GM06990 (cell line): ENCODE measurements around the gene AK3.
"Not testable (repeated sequence)": the region's sequence is repeated elsewhere in the genome, so short reads cannot be mapped to it uniquely, and the experiment has no call there.

ENCODE experiments used
- DNase-seq: peaks from one replicate; pipeline ENCODE4 v3.0.0-alpha.2; 2011; ENCODE audit not compliant: insufficient read length; ENCODE audit errors: extremely low read depth
- H3K27me3 ChIP-seq: replicated peaks from 2 replicates; pipeline ENCODE4 v1.6.0; 2011; ENCODE audit warnings: low read length; ENCODE audit not compliant: control insufficient read depth, insufficient read depth
- H3K36me3 ChIP-seq: 2 replicates; pipeline ENCODE4 v1.5.1; 2011; ENCODE audit warnings: low read length; ENCODE audit not compliant: control insufficient read depth, insufficient read depth
- H3K4me3 ChIP-seq: replicated peaks from 2 replicates; pipeline ENCODE4 v1.5.1; 2011; ENCODE audit warnings: low read depth, mild to moderate bottlenecking, control low read depth, low read length
- CTCF ChIP-seq: IDR thresholded peaks from 2 replicates; pipeline ENCODE4 v1.5.1; 2011; ENCODE audit warnings: low read length, control low read depth, mild to moderate bottlenecking, inconsistent platforms; ENCODE audit not compliant: insufficient read depth, poor library complexity, severe bottlenecking

The AK3 gene

DNA sequence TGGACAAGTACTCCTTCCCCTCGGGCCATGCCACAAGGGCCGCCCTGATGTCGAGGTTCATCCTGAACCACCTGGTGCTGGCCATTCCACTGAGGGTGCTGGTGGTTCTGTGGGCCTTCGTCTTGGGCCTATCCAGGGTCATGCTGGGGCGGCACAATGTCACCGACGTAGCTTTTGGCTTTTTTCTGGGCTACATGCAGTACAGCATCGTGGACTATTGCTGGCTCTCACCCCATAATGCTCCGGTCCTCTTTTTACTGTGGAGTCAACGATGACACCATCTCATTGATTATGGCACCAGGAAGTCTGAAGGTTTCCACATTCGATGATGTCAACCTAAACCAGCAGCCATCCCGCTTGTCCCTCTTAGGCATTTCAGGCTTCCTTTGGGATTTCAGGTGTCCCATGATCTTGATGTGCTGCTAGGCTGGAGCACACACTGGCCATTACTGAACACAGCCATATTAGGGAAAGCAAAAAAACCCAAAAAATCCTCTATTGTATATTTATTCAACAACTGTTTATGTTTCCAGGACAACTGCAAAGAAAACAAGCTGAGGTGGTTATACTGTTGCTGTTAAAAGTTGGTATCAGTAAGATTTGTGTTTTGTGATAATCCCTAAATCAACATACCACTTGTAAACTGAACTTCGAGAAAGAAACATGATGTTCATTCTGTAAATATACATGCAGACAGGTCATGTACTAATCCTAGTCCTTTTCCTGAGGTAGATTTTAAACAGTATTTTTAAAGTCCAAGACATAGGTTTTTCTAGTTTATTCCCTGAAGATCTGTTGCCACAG, 77.8 kb downstream of the AK3 start:
- H3K4me3 ChIP-seq: peak overlapping the region; percentile 82
- H3K27me3 ChIP-seq: no peaks in the 10 kb centered on the region
- H3K36me3 ChIP-seq: no peaks in the 10 kb centered on the region
- DNase-seq: no peak
- no peak for TF ChIP-seq CTCF

GRCh38 chr9:4662108-4662988, 78.7 kb downstream of the AK3 start, which contains the start of gene PLPP6:
Gene PLPP6 (plus strand): TSS chr9:4662294. CDS start chr9:4662376, 82 bp downstream.
- DNase-seq: peak; percentile 81
- no peaks in the 10 kb centered on the region for H3K27me3 ChIP-seq
- TF ChIP-seq CTCF: peak; percentile 71
- peak within 1 kb of the TSS; percentile 82 for H3K4me3 ChIP-seq
- H3K36me3 ChIP-seq: no peaks in the 10 kb centered on the region

DNA sequence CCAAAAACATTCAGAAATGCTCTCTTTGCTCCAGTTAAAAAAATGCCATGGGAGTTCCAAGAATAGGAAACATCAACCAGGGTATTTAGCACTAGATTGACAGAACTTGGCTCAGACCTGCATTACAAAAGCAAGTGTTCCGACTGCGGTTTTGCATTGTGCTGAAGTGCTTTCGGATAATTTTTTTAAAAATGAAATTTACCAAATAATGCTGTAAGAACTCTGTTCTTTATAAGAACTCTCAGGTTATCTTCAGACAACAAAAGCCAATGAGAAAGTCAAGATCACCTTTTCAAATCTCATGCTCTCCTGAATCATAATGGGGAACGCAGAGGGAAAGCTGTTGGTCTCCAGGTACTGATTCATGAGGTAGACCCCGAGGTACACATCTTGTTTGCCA, 79.4 kb downstream of the AK3 start:
- Histone ChIP-seq H3K27me3 (no peaks in the 10 kb centered on the region), H3K36me3 (no peaks in the 10 kb centered on the region), H3K4me3 (peak overlapping the region; percentile 82)
- TF ChIP-seq CTCF: no peak
- no peak for DNase-seq

GRCh38 chr9:4661165-4661564, 79.8 kb downstream of the AK3 start:
- Histone ChIP-seq H3K27me3 (no peaks in the 10 kb centered on the region), H3K4me3 (no peak overlapping the region), H3K36me3 (no peaks in the 10 kb centered on the region)
- TF ChIP-seq CTCF: no peak
- no peak for DNase-seq

- not testable (repeated sequence) for DNase-seq, H3K27me3 ChIP-seq, H3K36me3 ChIP-seq, H3K4me3 ChIP-seq
These were observed 80.3 kb downstream of the AK3 start for GRCh38 chr9:4660665-4661064.
